ENCODE data around the gene SYT15. TPM values are rescaled to one million over a fixed set of nuclear protein-coding genes. Genes with fewer than 3 reads are reported as not detected.
"Not testable (repeated sequence)": the region's sequence is repeated elsewhere in the genome, so short reads cannot be mapped to it uniquely, and the experiment has no call there.

The SYT15 gene
- total and polyA plus RNA-seq, 2 donors (not counting 1 experiment from before 2014, with no cell fraction given), result 0.18 to 0.94 TPM

DNA sequence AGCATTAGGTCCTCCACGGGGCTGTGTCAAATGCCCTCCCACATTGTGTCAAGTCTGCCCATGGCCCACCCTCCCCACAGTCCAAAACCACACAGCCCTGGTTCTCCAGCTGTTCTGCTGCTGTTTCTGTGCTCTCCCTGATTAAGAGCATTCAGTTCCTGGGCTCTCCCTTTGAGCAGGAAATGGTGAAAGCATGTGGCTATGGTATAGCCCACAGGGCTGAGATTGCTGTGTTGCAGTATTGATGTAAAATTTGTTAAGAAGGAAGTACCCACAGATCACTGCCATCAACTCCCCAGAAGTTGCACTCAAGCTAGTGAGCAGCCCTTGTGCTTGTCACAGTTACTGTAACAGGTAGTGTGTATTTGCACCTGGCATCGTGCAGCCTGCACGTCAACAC is 9.3 kb downstream of the SYT15 start:
- intact Hi-C loops (cut with micrococcal nuclease); DNase-seq; H3K4me3 ChIP-seq (ENCODE audit: control extremely low read depth in 1 of 5, extremely low read depth in 1 of 5, insufficient read depth in 1 of 5, low read depth in 2 of 5, low read length in 4 of 5); H3K36me3 ChIP-seq (replicated peaks in 1 of 2; ENCODE audit: control extremely low read depth in 1 of 2, control insufficient read depth in 1 of 2, extremely low read depth in 1 of 2, insufficient read depth in 2 of 2, low read length in 1 of 2); H3K9me3 Mint-ChIP-seq (ENCODE audit: insufficient read depth); ATAC-seq (ENCODE audit: low read depth); H3K79me2 ChIP-seq (ENCODE audit: control insufficient read depth, insufficient read depth, low read length); H3K4me2 ChIP-seq (replicated peaks; ENCODE audit: low read depth, low read length, poor library complexity, severe bottlenecking); POLR2A ChIA-PET; H3K27ac Mint-ChIP-seq; H3K27me3 ChIP-seq (replicated peaks in 1 of 4; ENCODE audit: control extremely low read depth in 1 of 4, control insufficient read depth in 3 of 4, insufficient read depth in 4 of 4, low read length in 3 of 4); H3K4me1 Mint-ChIP-seq; H3K9ac ChIP-seq (ENCODE audit: low read length); H4K20me1 ChIP-seq (ENCODE audit: control insufficient read depth, insufficient read depth, low read length, poor library complexity, severe bottlenecking); H2AFZ ChIP-seq (ENCODE audit: insufficient read depth, low read depth, low read length, poor library complexity, severe bottlenecking); H3K27ac ChIP-seq (ENCODE audit: low read length in 2 of 2); H3K4me1 ChIP-seq (ENCODE audit: control insufficient read depth in 2 of 2, insufficient read depth in 2 of 2, low read length in 2 of 2); CTCF ChIA-PET; H3K9me3 ChIP-seq (ENCODE audit: control extremely low read depth in 1 of 3, control insufficient read depth in 2 of 3, insufficient read depth in 1 of 3, low read length in 2 of 3); H3K4me3 Mint-ChIP-seq; H3K27me3 Mint-ChIP-seq: not testable (repeated sequence)
- WGBS (ENCODE audit: insufficient coverage), result no CpG with 5 or more reads among the region's 3 CpGs

DNA sequence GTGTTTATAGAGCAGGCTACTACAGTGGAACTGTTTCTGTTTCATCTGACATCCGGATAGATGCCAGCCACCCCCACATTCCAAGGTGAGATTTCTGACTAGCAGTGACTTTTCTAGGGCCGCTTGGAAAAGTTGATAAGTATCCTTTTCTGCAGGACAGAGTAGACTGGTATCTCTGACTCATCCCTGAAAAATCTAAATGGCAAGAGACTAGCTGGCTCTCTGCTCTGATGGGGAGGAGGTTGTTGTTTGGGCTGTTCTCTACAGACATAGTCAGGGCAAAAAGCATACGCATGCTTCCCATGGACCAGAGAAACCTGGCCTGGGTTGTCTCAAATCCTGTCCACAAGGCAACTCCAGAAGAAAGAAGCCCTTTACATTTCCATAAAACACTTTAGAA is 10.7 kb downstream of the SYT15 start:
- DNase-seq; H3K4me1 ChIP-seq (ENCODE audit: control insufficient read depth in 2 of 2, insufficient read depth in 2 of 2, low read length in 2 of 2); H3K9me3 Mint-ChIP-seq (ENCODE audit: insufficient read depth); H3K27ac Mint-ChIP-seq; H3K4me2 ChIP-seq (replicated peaks; ENCODE audit: low read depth, low read length, poor library complexity, severe bottlenecking); H3K36me3 ChIP-seq (replicated peaks in 1 of 2; ENCODE audit: control extremely low read depth in 1 of 2, control insufficient read depth in 1 of 2, extremely low read depth in 1 of 2, insufficient read depth in 2 of 2, low read length in 1 of 2); H3K9me3 ChIP-seq (ENCODE audit: control extremely low read depth in 1 of 3, control insufficient read depth in 2 of 3, insufficient read depth in 1 of 3, low read length in 2 of 3); H4K20me1 ChIP-seq (ENCODE audit: control insufficient read depth, insufficient read depth, low read length, poor library complexity, severe bottlenecking); H3K27ac ChIP-seq (ENCODE audit: low read length in 2 of 2); intact Hi-C loops (cut with micrococcal nuclease); H3K27me3 ChIP-seq (replicated peaks in 1 of 4; ENCODE audit: control extremely low read depth in 1 of 4, control insufficient read depth in 3 of 4, insufficient read depth in 4 of 4, low read length in 3 of 4); POLR2A ChIA-PET; CTCF ChIA-PET; H3K4me1 Mint-ChIP-seq; H3K4me3 ChIP-seq (ENCODE audit: control extremely low read depth in 1 of 5, extremely low read depth in 1 of 5, insufficient read depth in 1 of 5, low read depth in 2 of 5, low read length in 4 of 5); H3K79me2 ChIP-seq (ENCODE audit: control insufficient read depth, insufficient read depth, low read length); H3K27me3 Mint-ChIP-seq; H3K4me3 Mint-ChIP-seq; H2AFZ ChIP-seq (ENCODE audit: insufficient read depth, low read depth, low read length, poor library complexity, severe bottlenecking); H3K9ac ChIP-seq (ENCODE audit: low read length); ATAC-seq (ENCODE audit: low read depth): not testable (repeated sequence)
- WGBS (ENCODE audit: insufficient coverage), result no CpG with 5 or more reads among the region's 3 CpGs

DNA sequence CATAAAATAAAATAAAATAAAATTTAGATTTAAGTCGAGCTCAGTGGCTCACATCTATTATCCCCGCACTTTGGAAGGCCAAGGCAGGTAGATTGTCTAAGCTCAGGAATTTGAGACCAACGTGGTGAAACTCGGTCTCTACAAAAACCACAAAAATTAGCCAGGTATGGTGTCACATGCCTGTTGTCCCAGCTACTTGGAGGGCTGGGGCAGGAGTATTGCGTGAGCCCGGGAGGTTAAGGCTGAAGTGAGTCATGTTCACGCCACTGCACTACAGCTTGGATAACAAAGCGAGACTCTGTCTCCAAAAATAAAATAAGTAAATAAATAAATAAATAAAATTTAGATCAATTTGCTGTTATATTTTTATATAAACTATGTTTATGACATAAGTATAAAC is 12.1 kb downstream of the SYT15 start:
- H2AFZ ChIP-seq (ENCODE audit: insufficient read depth, low read depth, low read length, poor library complexity, severe bottlenecking); H3K4me2 ChIP-seq (replicated peaks; ENCODE audit: low read depth, low read length, poor library complexity, severe bottlenecking); H3K27ac Mint-ChIP-seq; POLR2A ChIA-PET; H3K27me3 ChIP-seq (replicated peaks in 1 of 4; ENCODE audit: control extremely low read depth in 1 of 4, control insufficient read depth in 3 of 4, insufficient read depth in 4 of 4, low read length in 3 of 4); H3K4me1 Mint-ChIP-seq; H3K9me3 ChIP-seq (ENCODE audit: control extremely low read depth in 1 of 3, control insufficient read depth in 2 of 3, insufficient read depth in 1 of 3, low read length in 2 of 3); H3K9ac ChIP-seq (ENCODE audit: low read length); DNase-seq; CTCF ChIA-PET; H3K4me1 ChIP-seq (ENCODE audit: control insufficient read depth in 2 of 2, insufficient read depth in 2 of 2, low read length in 2 of 2); H3K36me3 ChIP-seq (replicated peaks in 1 of 2; ENCODE audit: control extremely low read depth in 1 of 2, control insufficient read depth in 1 of 2, extremely low read depth in 1 of 2, insufficient read depth in 2 of 2, low read length in 1 of 2); H3K27me3 Mint-ChIP-seq; H3K79me2 ChIP-seq (ENCODE audit: control insufficient read depth, insufficient read depth, low read length); H3K4me3 ChIP-seq (ENCODE audit: control extremely low read depth in 1 of 5, extremely low read depth in 1 of 5, insufficient read depth in 1 of 5, low read depth in 2 of 5, low read length in 4 of 5); H3K9me3 Mint-ChIP-seq (ENCODE audit: insufficient read depth); intact Hi-C loops (cut with micrococcal nuclease); H3K4me3 Mint-ChIP-seq; H4K20me1 ChIP-seq (ENCODE audit: control insufficient read depth, insufficient read depth, low read length, poor library complexity, severe bottlenecking); ATAC-seq (ENCODE audit: low read depth); H3K27ac ChIP-seq (ENCODE audit: low read length in 2 of 2): not testable (repeated sequence)
- no CpG with 5 or more reads among the region's 8 CpGs for WGBS (ENCODE audit: insufficient coverage)

DNA sequence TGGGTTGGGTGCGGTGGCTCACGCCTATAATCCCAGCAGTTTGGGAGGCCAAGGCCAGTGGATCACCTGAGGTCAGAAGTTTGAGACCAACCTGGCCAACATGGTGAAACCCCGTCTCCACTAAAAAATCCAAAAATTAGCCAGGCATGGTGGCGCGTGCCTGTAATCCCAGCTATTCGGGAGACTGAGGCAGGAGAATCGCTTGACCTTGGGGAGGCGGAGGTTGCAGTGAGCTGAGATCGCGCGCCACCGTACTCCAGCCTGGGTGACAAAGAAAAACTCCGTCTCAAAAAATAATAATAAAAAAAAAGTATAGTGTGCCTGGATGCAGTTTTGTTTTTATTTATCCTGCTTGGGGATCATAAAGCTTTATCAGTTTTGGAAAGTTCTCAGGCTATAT is 14.4 kb downstream of the SYT15 start:
- H3K79me2 ChIP-seq (ENCODE audit: control insufficient read depth, insufficient read depth, low read length); H3K9me3 ChIP-seq (ENCODE audit: control extremely low read depth in 1 of 3, control insufficient read depth in 2 of 3, insufficient read depth in 1 of 3, low read length in 2 of 3); H3K36me3 ChIP-seq (replicated peaks in 1 of 2; ENCODE audit: control extremely low read depth in 1 of 2, control insufficient read depth in 1 of 2, extremely low read depth in 1 of 2, insufficient read depth in 2 of 2, low read length in 1 of 2); H4K20me1 ChIP-seq (ENCODE audit: control insufficient read depth, insufficient read depth, low read length, poor library complexity, severe bottlenecking); H3K4me1 ChIP-seq (ENCODE audit: control insufficient read depth in 2 of 2, insufficient read depth in 2 of 2, low read length in 2 of 2); H3K4me2 ChIP-seq (replicated peaks; ENCODE audit: low read depth, low read length, poor library complexity, severe bottlenecking); DNase-seq; H3K4me3 Mint-ChIP-seq; H3K27ac Mint-ChIP-seq; ATAC-seq (ENCODE audit: low read depth); H3K27me3 Mint-ChIP-seq; H3K9me3 Mint-ChIP-seq (ENCODE audit: insufficient read depth); intact Hi-C loops (cut with micrococcal nuclease); H3K4me1 Mint-ChIP-seq; POLR2A ChIA-PET; CTCF ChIA-PET; H3K4me3 ChIP-seq (ENCODE audit: control extremely low read depth in 1 of 5, extremely low read depth in 1 of 5, insufficient read depth in 1 of 5, low read depth in 2 of 5, low read length in 4 of 5); H2AFZ ChIP-seq (ENCODE audit: insufficient read depth, low read depth, low read length, poor library complexity, severe bottlenecking); H3K27ac ChIP-seq (ENCODE audit: low read length in 2 of 2); H3K27me3 ChIP-seq (replicated peaks in 1 of 4; ENCODE audit: control extremely low read depth in 1 of 4, control insufficient read depth in 3 of 4, insufficient read depth in 4 of 4, low read length in 3 of 4); H3K9ac ChIP-seq (ENCODE audit: low read length): not testable (repeated sequence)
- WGBS (ENCODE audit: insufficient coverage), result no CpG with 5 or more reads among the region's 13 CpGs
